MG63 (cell line): Measurements from ENCODE around the gene GALNT15. TPM values are rescaled to one million over a fixed set of nuclear protein-coding genes. Genes with fewer than 3 reads are reported as not detected.

Experiments
- DNase-seq: peaks from one replicate; pipeline ENCODE4 v3.0.0-alpha.2; 2020
- H3K27me3 ChIP-seq: fragments of 250-450 bp; sonication (Bioruptor Pico); 2 replicates; pipeline ENCODE4 v1.5.1; 2020; ENCODE audit warnings: mild to moderate bottlenecking, moderate library complexity
- H3K36me3 ChIP-seq: fragments of 250-450 bp; sonication (Bioruptor Pico); 2 replicates; pipeline ENCODE4 v1.5.1; 2020; ENCODE audit warnings: mild to moderate bottlenecking, moderate library complexity
- H3K4me3 ChIP-seq: fragments of 250-450 bp; sonication (Bioruptor Pico); 2 replicates; pipeline ENCODE4 v1.5.1; 2020; ENCODE audit warnings: mild to moderate bottlenecking, moderate library complexity
- H3K9me3 ChIP-seq: fragments of 250-450 bp; sonication (Bioruptor Pico); 2 replicates; pipeline ENCODE4 v1.5.1; 2020; ENCODE audit warnings: mild to moderate bottlenecking, moderate library complexity
- total RNA-seq: library from RNA; depleted of rRNA; stranded (reverse); fragments of >200 nt; shearing (Covaris generic); gene quantifications from 2 replicates; pipeline ENCODE4 v1.2.3, GENCODE V29; 2014; ENCODE audit warnings: low replicate concordance; rRNA removed

GALNT15 gene
- not detected in 2 replicates for total RNA-seq

- H3K36me3 ChIP-seq: no peaks in the 10 kb centered on the region
- H3K9me3 ChIP-seq: no peaks in the 10 kb centered on the region
- DNase-seq: peak; percentile 94
- no peak within 1 kb of the TSS for H3K4me3 ChIP-seq
- no peaks in the 10 kb centered on the region for H3K27me3 ChIP-seq
Measured at GRCh38 chr3:16174389-16174788, at the start of gene GALNT15. Gene GALNT15 (plus strand): TSS chr3:16174680. CDS start chr3:16175152, 472 bp downstream.

- Histone ChIP-seq H3K36me3 (no peaks in the 10 kb centered on the region), H3K27me3 (no peaks in the 10 kb centered on the region), H3K4me3 (no peak overlapping the region), H3K9me3 (no peaks in the 10 kb centered on the region)
- no peak for DNase-seq
Measured at GRCh38 chr3:16126634-16127033, 47.8 kb upstream of the GALNT15 start.

GRCh38 chr3:16127249-16127648, 47.2 kb upstream of the GALNT15 start:
- H3K27me3 ChIP-seq: no peaks in the 10 kb centered on the region
- H3K36me3 ChIP-seq: no peaks in the 10 kb centered on the region
- DNase-seq: no peak
- H3K4me3 ChIP-seq: no peak overlapping the region
- no peaks in the 10 kb centered on the region for H3K9me3 ChIP-seq

- peak; percentile 38 for DNase-seq
- Histone ChIP-seq H3K27me3 (no peaks in the 10 kb centered on the region), H3K9me3 (no peaks in the 10 kb centered on the region), H3K4me3 (no peak overlapping the region), H3K36me3 (no peaks in the 10 kb centered on the region)
Measured at GRCh38 chr3:16130066-16130465, 44.4 kb upstream of the GALNT15 start.

GRCh38 chr3:16132190-16132589, 42.3 kb upstream of the GALNT15 start:
- no peak for DNase-seq
- Histone ChIP-seq H3K4me3 (no peak overlapping the region), H3K36me3 (no peaks in the 10 kb centered on the region), H3K27me3 (no peaks in the 10 kb centered on the region), H3K9me3 (no peaks in the 10 kb centered on the region)

GRCh38 chr3:16132928-16133327, 41.6 kb upstream of the GALNT15 start:
- H3K36me3 ChIP-seq: no peaks in the 10 kb centered on the region
- no peaks in the 10 kb centered on the region for H3K27me3 ChIP-seq
- no peak for DNase-seq
- no peak overlapping the region for H3K4me3 ChIP-seq
- H3K9me3 ChIP-seq: no peaks in the 10 kb centered on the region

GRCh38 chr3:16134173-16134928, 40.1 kb upstream of the GALNT15 start:
- DNase-seq: no peak
- H3K4me3 ChIP-seq: no peak overlapping the region
- H3K9me3 ChIP-seq: no peaks in the 10 kb centered on the region

GRCh38 chr3:16136055-16136454, 38.4 kb upstream of the GALNT15 start:
- H3K27me3 ChIP-seq: no peaks in the 10 kb centered on the region
- no peak overlapping the region for H3K4me3 ChIP-seq
- H3K9me3 ChIP-seq: no peaks in the 10 kb centered on the region
- H3K36me3 ChIP-seq: no peaks in the 10 kb centered on the region
- no peak for DNase-seq

More at GRCh38 chr3:16134173-16134928, 40.1 kb upstream of the GALNT15 start:
- Histone ChIP-seq H3K27me3 (no peaks in the 10 kb centered on the region), H3K36me3 (no peaks in the 10 kb centered on the region)

GRCh38 chr3:16137044-16137443, 37.4 kb upstream of the GALNT15 start:
- Histone ChIP-seq H3K36me3 (no peaks in the 10 kb centered on the region), H3K9me3 (no peaks in the 10 kb centered on the region), H3K4me3 (no peak overlapping the region), H3K27me3 (no peaks in the 10 kb centered on the region)
- no peak for DNase-seq

GRCh38 chr3:16137977-16138376, 36.5 kb upstream of the GALNT15 start:
- Histone ChIP-seq H3K4me3 (no peak overlapping the region), H3K27me3 (no peaks in the 10 kb centered on the region)
- DNase-seq: no peak

GRCh38 chr3:16140116-16140893, 34.2 kb upstream of the GALNT15 start:
- peak; percentile 83 for DNase-seq
- H3K27me3 ChIP-seq: no peaks in the 10 kb centered on the region

More at GRCh38 chr3:16137977-16138376, 36.5 kb upstream of the GALNT15 start:
- Histone ChIP-seq H3K36me3 (no peaks in the 10 kb centered on the region), H3K9me3 (no peaks in the 10 kb centered on the region)

GRCh38 chr3:16140894-16141285, 33.6 kb upstream of the GALNT15 start:
- DNase-seq: no peak
- no peak overlapping the region for H3K4me3 ChIP-seq
- no peaks in the 10 kb centered on the region for H3K36me3 ChIP-seq
- no peaks in the 10 kb centered on the region for H3K9me3 ChIP-seq
- no peaks in the 10 kb centered on the region for H3K27me3 ChIP-seq

More at GRCh38 chr3:16140116-16140893, 34.2 kb upstream of the GALNT15 start:
- no peaks in the 10 kb centered on the region for H3K36me3 ChIP-seq
- no peaks in the 10 kb centered on the region for H3K9me3 ChIP-seq
- no peak overlapping the region for H3K4me3 ChIP-seq

GRCh38 chr3:16142350-16143025, 32.0 kb upstream of the GALNT15 start:
- no peaks in the 10 kb centered on the region for H3K36me3 ChIP-seq
- no peaks in the 10 kb centered on the region for H3K9me3 ChIP-seq
- no peak for DNase-seq
- no peak overlapping the region for H3K4me3 ChIP-seq
- H3K27me3 ChIP-seq: no peaks in the 10 kb centered on the region

GRCh38 chr3:16143861-16144447, 30.5 kb upstream of the GALNT15 start:
- Histone ChIP-seq H3K9me3 (no peaks in the 10 kb centered on the region), H3K27me3 (no peaks in the 10 kb centered on the region), H3K4me3 (no peak overlapping the region), H3K36me3 (no peaks in the 10 kb centered on the region)
- DNase-seq: no peak

GRCh38 chr3:16145176-16145575, 29.3 kb upstream of the GALNT15 start:
- H3K36me3 ChIP-seq: no peaks in the 10 kb centered on the region
- H3K27me3 ChIP-seq: no peaks in the 10 kb centered on the region
- no peaks in the 10 kb centered on the region for H3K9me3 ChIP-seq
- H3K4me3 ChIP-seq: no peak overlapping the region
- no peak for DNase-seq

- Histone ChIP-seq H3K36me3 (no peaks in the 10 kb centered on the region), H3K27me3 (no peaks in the 10 kb centered on the region), H3K4me3 (no peak overlapping the region), H3K9me3 (no peaks in the 10 kb centered on the region)
- no peak for DNase-seq
Measured at GRCh38 chr3:16146015-16146730, 28.3 kb upstream of the GALNT15 start.
